ENCODE measurements around the gene CD3E. TPM values are rescaled to one million over a fixed set of nuclear protein-coding genes. Genes with fewer than 3 reads are reported as not detected.
A peak's percentile ranks its signal among the peaks of the same experiment; 100 is the strongest.

The CD3E gene
- total and polyA plus RNA-seq, 9 of the 15 experiments (the other 6 are each of a cell fraction or from before 2014, with no cell fraction given): 0.07 to 0.62 (median 0.19) TPM; not detected in 5

DNA sequence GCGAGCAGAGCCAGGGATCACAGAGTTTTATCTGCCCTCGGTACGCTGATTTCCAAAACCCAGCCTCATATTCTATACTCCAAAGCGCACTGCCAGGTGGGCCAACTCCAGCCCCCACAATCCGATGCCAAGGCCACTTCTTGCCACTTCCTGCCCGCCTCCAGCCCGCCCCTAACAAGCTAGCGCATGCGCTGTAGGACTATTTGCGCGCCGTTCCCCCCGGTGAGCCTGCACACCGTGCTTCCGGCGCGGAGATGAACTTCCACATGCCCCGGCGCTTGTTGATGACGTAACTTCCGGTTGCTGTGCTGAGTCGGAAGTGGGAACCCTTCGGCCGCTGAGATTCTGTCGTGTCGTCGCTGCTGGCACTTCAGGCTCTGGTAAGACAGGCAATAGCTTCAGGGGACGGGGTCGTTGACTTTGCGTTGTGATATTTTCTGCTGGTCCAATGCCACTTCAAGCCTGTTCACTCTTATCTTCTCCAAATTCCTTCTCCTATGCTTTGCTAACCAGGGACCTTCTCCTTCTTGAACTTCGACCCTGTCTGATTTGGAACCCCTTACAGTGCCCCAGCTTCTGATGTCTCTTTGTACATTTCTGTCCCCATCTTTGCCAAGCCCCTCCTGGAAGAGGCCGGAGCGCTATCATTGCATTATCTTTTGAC lies 54.9 kb downstream of the CD3E start, which contains the start of gene UBE4A (continued):
- TF ChIP-seq, protein P1, sequence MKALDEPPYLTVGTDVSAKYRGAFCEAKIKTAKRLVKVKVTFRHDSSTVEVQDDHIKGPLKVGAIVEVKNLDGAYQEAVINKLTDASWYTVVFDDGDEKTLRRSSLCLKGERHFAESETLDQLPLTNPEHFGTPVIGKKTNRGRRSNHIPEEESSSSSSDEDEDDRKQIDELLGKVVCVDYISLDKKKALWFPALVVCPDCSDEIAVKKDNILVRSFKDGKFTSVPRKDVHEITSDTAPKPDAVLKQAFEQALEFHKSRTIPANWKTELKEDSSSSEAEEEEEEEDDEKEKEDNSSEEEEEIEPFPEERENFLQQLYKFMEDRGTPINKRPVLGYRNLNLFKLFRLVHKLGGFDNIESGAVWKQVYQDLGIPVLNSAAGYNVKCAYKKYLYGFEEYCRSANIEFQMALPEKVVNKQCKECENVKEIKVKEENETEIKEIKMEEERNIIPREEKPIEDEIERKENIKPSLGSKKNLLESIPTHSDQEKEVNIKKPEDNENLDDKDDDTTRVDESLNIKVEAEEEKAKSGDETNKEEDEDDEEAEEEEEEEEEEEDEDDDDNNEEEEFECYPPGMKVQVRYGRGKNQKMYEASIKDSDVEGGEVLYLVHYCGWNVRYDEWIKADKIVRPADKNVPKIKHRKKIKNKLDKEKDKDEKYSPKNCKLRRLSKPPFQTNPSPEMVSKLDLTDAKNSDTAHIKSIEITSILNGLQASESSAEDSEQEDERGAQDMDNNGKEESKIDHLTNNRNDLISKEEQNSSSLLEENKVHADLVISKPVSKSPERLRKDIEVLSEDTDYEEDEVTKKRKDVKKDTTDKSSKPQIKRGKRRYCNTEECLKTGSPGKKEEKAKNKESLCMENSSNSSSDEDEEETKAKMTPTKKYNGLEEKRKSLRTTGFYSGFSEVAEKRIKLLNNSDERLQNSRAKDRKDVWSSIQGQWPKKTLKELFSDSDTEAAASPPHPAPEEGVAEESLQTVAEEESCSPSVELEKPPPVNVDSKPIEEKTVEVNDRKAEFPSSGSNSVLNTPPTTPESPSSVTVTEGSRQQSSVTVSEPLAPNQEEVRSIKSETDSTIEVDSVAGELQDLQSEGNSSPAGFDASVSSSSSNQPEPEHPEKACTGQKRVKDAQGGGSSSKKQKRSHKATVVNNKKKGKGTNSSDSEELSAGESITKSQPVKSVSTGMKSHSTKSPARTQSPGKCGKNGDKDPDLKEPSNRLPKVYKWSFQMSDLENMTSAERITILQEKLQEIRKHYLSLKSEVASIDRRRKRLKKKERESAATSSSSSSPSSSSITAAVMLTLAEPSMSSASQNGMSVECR (CRISPR knock-in tag; IDR thresholded peaks at IDR 0.05): no peak; the same call in 1 of the 2 replicates
- TF ChIP-seq ZNF224 (CRISPR knock-in tag; IDR thresholded peaks at IDR 0.05): no peak
- TF ChIP-seq RCOR1 (IDR thresholded peaks at IDR 0.05; ENCODE audit: borderline replicate concordance in 1 of 2, low read depth in 2 of 2, low read length in 2 of 2): peak in 1 of 2 experiments; percentile 69; a peak in 1 of 4 replicates
- TF ChIP-seq, protein P2, sequence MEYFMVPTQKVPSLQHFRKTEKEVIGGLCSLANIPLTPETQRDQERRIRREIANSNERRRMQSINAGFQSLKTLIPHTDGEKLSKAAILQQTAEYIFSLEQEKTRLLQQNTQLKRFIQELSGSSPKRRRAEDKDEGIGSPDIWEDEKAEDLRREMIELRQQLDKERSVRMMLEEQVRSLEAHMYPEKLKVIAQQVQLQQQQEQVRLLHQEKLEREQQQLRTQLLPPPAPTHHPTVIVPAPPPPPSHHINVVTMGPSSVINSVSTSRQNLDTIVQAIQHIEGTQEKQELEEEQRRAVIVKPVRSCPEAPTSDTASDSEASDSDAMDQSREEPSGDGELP (CRISPR knock-in tag; IDR thresholded peaks at IDR 0.05; ENCODE audit: borderline replicate concordance): peak; percentile 77; the same call in 1 of the 2 replicates
- TF ChIP-seq MYC (IDR thresholded peaks at IDR 0.05; ENCODE audit: low read depth, low read length): peak; percentile 91
- no peak for TF ChIP-seq MYC (CRISPR knock-in tag; IDR thresholded peaks at IDR 0.05; ENCODE audit: borderline replicate concordance, low read depth)
- TF ChIP-seq MEF2A (IDR thresholded peaks at IDR 0.05; ENCODE audit: control insufficient read depth, low read depth, low read length): no peak
- TF ChIP-seq ZBTB8A (IDR thresholded peaks at IDR 0.05; ENCODE audit: partially characterized antibody): no peak
- TF ChIP-seq ZKSCAN8 (CRISPR knock-in tag; IDR thresholded peaks at IDR 0.05): no peak
- TF ChIP-seq SNIP1 (IDR thresholded peaks at IDR 0.05; ENCODE audit: low read depth): no peak
- TF ChIP-seq, protein P3, sequence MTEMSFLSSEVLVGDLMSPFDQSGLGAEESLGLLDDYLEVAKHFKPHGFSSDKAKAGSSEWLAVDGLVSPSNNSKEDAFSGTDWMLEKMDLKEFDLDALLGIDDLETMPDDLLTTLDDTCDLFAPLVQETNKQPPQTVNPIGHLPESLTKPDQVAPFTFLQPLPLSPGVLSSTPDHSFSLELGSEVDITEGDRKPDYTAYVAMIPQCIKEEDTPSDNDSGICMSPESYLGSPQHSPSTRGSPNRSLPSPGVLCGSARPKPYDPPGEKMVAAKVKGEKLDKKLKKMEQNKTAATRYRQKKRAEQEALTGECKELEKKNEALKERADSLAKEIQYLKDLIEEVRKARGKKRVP (CRISPR knock-in tag; IDR thresholded peaks at IDR 0.05): peak; percentile 56; the same call in 1 of the 2 replicates
- TF ChIP-seq COPS2 (conservative IDR thresholded peaks at IDR 0.05): no peak
- no peak for TF ChIP-seq IFI16 (CRISPR knock-in tag; IDR thresholded peaks at IDR 0.05)
- TF ChIP-seq ZNF444 (CRISPR knock-in tag; IDR thresholded peaks at IDR 0.05): no peak
- TF ChIP-seq ZNF695 (CRISPR knock-in tag; IDR thresholded peaks at IDR 0.05): no peak
- TF ChIP-seq TOE1 (IDR thresholded peaks at IDR 0.05; ENCODE audit: borderline replicate concordance): peak; percentile 65; the same call in 1 of the 2 replicates
- TF ChIP-seq TOE1 (CRISPR knock-in tag; IDR thresholded peaks at IDR 0.05; ENCODE audit: borderline replicate concordance, low read depth): no peak
- TF ChIP-seq HMG20A (CRISPR knock-in tag; conservative IDR thresholded peaks at IDR 0.05): no peak
- TF ChIP-seq, protein P4, sequence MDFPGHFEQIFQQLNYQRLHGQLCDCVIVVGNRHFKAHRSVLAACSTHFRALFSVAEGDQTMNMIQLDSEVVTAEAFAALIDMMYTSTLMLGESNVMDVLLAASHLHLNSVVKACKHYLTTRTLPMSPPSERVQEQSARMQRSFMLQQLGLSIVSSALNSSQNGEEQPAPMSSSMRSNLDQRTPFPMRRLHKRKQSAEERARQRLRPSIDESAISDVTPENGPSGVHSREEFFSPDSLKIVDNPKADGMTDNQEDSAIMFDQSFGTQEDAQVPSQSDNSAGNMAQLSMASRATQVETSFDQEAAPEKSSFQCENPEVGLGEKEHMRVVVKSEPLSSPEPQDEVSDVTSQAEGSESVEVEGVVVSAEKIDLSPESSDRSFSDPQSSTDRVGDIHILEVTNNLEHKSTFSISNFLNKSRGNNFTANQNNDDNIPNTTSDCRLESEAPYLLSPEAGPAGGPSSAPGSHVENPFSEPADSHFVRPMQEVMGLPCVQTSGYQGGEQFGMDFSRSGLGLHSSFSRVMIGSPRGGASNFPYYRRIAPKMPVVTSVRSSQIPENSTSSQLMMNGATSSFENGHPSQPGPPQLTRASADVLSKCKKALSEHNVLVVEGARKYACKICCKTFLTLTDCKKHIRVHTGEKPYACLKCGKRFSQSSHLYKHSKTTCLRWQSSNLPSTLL (IDR thresholded peaks at IDR 0.05): no peak
- TF ChIP-seq RFX7 (CRISPR knock-in tag; IDR thresholded peaks at IDR 0.05): no peak

All from K562 (cell line).